ENCODE results near the gene SERPINB6.
"Not testable (repeated sequence)": the region's sequence is repeated elsewhere in the genome, so short reads cannot be mapped to it uniquely, and the experiment has no call there.

DNA sequence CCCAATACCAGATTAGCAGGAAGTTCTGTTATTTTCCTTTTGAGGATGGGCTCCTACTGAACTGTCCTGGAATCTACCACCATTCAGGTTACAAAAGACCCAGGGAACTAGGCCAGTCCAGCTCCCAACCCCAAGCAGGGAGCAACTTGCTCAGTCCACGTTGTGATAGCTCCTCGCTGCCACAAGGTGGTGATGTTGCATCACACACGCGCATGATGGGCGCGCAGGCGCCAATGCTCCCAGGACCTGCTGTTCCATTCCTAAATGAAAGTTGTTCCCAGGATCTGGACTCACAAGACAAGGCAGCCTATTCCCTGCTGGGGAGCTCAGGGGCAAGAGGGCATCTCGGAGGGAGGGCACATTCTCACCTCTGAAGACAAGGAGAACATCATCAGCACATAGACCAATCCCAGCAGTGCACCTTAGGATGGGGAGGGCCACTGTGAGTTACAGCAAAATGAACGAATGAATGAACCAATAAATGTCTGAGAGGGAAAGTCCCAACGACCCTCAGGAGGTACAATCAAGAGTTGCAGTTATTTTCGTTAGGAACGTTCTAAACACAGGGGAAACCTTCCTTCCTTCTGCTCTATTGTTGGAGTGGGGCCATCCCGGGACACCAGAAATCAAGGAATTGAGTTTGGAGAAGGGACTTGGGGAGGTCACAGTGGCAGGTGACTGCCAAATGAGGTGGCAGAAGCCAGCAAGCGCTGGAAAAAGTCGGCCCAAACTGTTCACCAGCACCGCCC, 27.1 kb upstream of the SERPINB6 start:
- TF ChIP-seq POLR2A, POLR2AphosphoS5 (IDR thresholded peaks at IDR 0.05; ENCODE audit: low read depth, low read length): not testable (repeated sequence)
